CD4-positive, CD25-positive, alpha-beta regulatory T cell (primary cell): ENCODE data around the gene CS. TPM values are rescaled to one million over a fixed set of nuclear protein-coding genes. Genes with fewer than 3 reads are reported as not detected.
A peak's percentile ranks its signal among the peaks of the same experiment; 100 is the strongest.

Experiments used
- ATAC-seq, 2 donors: fragments of 150-1000 bp; cut with Tn5 transposase; one replicate each; pipeline ENCODE4 v1.10.0; 2021; ENCODE audit warnings: low read depth in 2 of 2, moderate number of reproducible peaks in 2 of 2, moderate library complexity in 1 of 2
- DNase-seq, 3 donors: peaks; one replicate each; pipeline versions ENCODE4 v3.0.0 to v3.0.0-alpha.2; 2012 to 2022; ENCODE audit warnings: mixed read lengths in 1 of 3
- H3K27ac ChIP-seq: one replicate; pipeline ENCODE4 v1.7.0; 2013; ENCODE audit warnings: mild to moderate bottlenecking, low read length; ENCODE audit not compliant: insufficient read depth, poor library complexity, severe bottlenecking
- H3K27me3 ChIP-seq: one replicate; pipeline ENCODE4 v1.7.0; 2013; ENCODE audit warnings: low read length; ENCODE audit not compliant: control insufficient read depth, insufficient read depth
- H3K36me3 ChIP-seq: one replicate; pipeline ENCODE4 v1.7.0; 2013; ENCODE audit warnings: mild to moderate bottlenecking, low read length, moderate library complexity; ENCODE audit not compliant: control insufficient read depth, insufficient read depth
- H3K4me1 ChIP-seq: 2 replicates; pipeline ENCODE4 v1.7.0; 2013; ENCODE audit warnings: mild to moderate bottlenecking, low read length; ENCODE audit not compliant: insufficient read depth, control insufficient read depth, poor library complexity, severe bottlenecking
- H3K4me3 ChIP-seq: one replicate; pipeline ENCODE4 v1.7.0; 2013; ENCODE audit warnings: low read depth, mild to moderate bottlenecking, low read length, moderate library complexity
- H3K9me3 ChIP-seq, 2 experiments: 1 replicate in 1 of 2; 2 replicates in 1 of 2; pipeline ENCODE4 v1.7.0; 2013; ENCODE audit warnings: low read length in 2 of 2, mild to moderate bottlenecking in 1 of 2, moderate library complexity in 1 of 2; ENCODE audit not compliant: control insufficient read depth in 2 of 2
- H3K27ac Mint-ChIP-seq, 3 donors: one replicate each; pipeline ENCODE4 v1.8.0; 2020 to 2022; ENCODE audit warnings: mild to moderate bottlenecking in 3 of 3, mixed read lengths in 3 of 3, moderate library complexity in 2 of 3
- H3K27me3 Mint-ChIP-seq: one replicate; pipeline ENCODE4 v1.8.0; 2022; ENCODE audit warnings: mild to moderate bottlenecking, mixed read lengths
- H3K36me3 Mint-ChIP-seq: one replicate; pipeline ENCODE4 v1.8.0; 2020; ENCODE audit warnings: mixed read lengths
- H3K4me1 Mint-ChIP-seq, 4 donors: one replicate each; pipeline ENCODE4 v1.8.0; 2020 to 2022; ENCODE audit warnings: mixed read lengths in 4 of 4, mild to moderate bottlenecking in 1 of 4
- H3K4me3 Mint-ChIP-seq, 4 donors: one replicate each; pipeline ENCODE4 v1.8.0; 2020 to 2022; ENCODE audit warnings: mild to moderate bottlenecking in 4 of 4, mixed read lengths in 4 of 4, moderate library complexity in 3 of 4
- H3K9me3 Mint-ChIP-seq, 7 donors: one replicate each; pipeline ENCODE4 v1.8.0; 2020 to 2022; ENCODE audit warnings: mixed read lengths in 7 of 7, mild to moderate bottlenecking in 3 of 7, moderate library complexity in 2 of 7
- polyA plus RNA-seq, 4 donors: library from polyadenylated mRNA; unstranded; fragments of 300-500 nt; fragmentation: Illumina TruSeq; gene quantifications; one replicate each; pipeline ENCODE4 v1.2.3, GENCODE V29; 2021
- total RNA-seq: library from RNA; stranded (reverse); gene quantifications from one replicate; pipeline ENCODE4 v1.2.3, GENCODE V29; 2022

CS gene
- total and polyA plus RNA-seq, 5 donors from 2014 or later, result 69.3 to 173 (median 77.3) TPM

- Mint-ChIP-seq H3K27ac (peak overlapping the region in 1 of 3 donors; percentile 14), H3K36me3 (peaks cover 8% of the 10 kb centered on the region), H3K27me3 (no peaks in the 10 kb centered on the region), H3K9me3 (no peaks in the 10 kb centered on the region), H3K4me3 (no peak overlapping the region), H3K4me1 (peaks cover 9 to 22% (median 16%) of the 10 kb centered on the region in 4 donors)
- no peak for DNase-seq
- no peak for ATAC-seq
- Histone ChIP-seq H3K4me3 (no peak overlapping the region), H3K36me3 (peaks cover 23% of the 10 kb centered on the region), H3K9me3 (no peaks in the 10 kb centered on the region), H3K27ac (no peak overlapping the region), H3K27me3 (no peaks in the 10 kb centered on the region), H3K4me1 (peaks cover 20% of the 10 kb centered on the region)
Measured at GRCh38 chr12:56304872-56305590, 4.9 kb upstream of the CS start.

DNA sequence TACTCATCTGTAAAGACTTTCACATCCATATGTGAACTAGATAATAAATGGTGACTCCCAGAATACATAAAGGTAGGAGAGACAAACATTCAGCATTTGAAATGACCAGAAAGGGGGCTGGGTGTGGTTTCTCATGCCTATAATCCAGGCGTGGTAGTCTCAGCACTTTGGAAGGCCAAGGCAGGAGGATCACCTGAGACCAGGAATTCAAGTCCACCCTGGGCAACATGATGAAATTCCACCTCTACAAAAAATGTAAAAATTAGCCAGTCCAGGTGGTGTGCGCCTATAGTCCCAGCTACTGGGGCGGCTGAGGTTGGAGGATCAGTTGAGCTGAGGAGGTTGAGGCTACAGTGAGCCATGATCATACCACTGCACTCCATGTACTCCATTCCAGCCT, 4.1 kb upstream of the CS start:
- Histone ChIP-seq H3K36me3 (peaks cover 18% of the 10 kb centered on the region), H3K4me1 (peaks cover 24% of the 10 kb centered on the region), H3K9me3 (no peaks in the 10 kb centered on the region), H3K4me3 (no peak overlapping the region), H3K27me3 (no peaks in the 10 kb centered on the region), H3K27ac (no peak overlapping the region)
- no peak for DNase-seq
- H3K9me3 Mint-ChIP-seq, result no peaks in the 10 kb centered on the region
- ATAC-seq, result no peak
- H3K27me3 Mint-ChIP-seq, result no peaks in the 10 kb centered on the region
- H3K4me3 Mint-ChIP-seq, result no peak overlapping the region
- peaks cover 4% of the 10 kb centered on the region for H3K36me3 Mint-ChIP-seq
- peaks cover 11 to 27% (median 19%) of the 10 kb centered on the region in 4 donors for H3K4me1 Mint-ChIP-seq
- peak overlapping the region in 1 of 3 donors; percentile 62 for H3K27ac Mint-ChIP-seq

DNA sequence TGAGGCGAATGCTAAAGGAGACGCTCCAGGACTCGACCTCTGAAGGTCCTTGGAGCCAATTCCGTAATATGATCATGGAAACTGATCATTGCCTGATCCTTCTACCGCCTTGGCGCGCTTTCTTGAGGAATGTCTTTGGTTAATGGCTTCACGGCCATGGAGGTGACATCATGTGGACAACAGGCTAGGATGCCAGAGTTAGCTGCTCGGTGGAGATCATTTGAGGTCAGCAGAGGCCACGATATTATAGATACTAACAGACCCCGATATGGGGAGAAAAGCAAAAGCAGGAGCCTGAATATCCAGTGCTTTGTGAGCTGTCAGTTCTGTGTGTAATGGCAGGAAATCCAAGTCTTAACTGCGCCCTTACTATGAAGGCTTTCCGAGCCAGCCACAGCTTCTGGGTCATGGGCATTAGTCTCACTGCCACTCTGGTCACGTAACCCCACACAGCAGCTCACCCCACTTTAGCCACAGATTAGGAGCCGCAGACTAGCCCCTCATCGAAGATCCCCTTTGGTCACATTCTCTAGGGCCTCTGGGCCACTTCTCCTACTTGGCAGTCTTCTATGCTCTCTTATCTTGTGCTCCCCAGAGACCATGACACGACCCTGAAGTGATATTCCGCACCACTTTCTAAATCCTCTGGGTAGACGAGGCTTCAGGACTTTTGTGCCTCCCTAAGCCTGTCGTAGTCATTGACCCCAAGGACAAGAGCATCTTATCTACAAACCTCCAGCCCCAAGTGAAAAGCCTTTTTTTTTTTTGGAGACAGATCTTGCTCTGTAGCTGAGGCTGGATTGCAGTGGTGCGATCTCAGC, 724 bp upstream of the CS start:
- no peak for ATAC-seq
- peak overlapping the region; percentile 89 for H3K4me3 ChIP-seq
- peaks cover 12% of the 10 kb centered on the region for H3K36me3 ChIP-seq
- DNase-seq, result no peak
- H3K4me1 ChIP-seq, result peaks cover 46% of the 10 kb centered on the region
- Mint-ChIP-seq H3K27ac (peak overlapping the region; percentile 95 to 98 (median 96)), H3K4me3 (peak overlapping the region; percentile 94 to 99 (median 96)), H3K4me1 (peaks cover 15 to 59% (median 44%) of the 10 kb centered on the region in 4 donors), H3K27me3 (no peaks in the 10 kb centered on the region), H3K36me3 (peaks cover 12% of the 10 kb centered on the region), H3K9me3 (no peaks in the 10 kb centered on the region)
- peak overlapping the region; percentile 98 for H3K27ac ChIP-seq
- H3K27me3 ChIP-seq, result no peaks in the 10 kb centered on the region
- no peaks in the 10 kb centered on the region for H3K9me3 ChIP-seq

DNA sequence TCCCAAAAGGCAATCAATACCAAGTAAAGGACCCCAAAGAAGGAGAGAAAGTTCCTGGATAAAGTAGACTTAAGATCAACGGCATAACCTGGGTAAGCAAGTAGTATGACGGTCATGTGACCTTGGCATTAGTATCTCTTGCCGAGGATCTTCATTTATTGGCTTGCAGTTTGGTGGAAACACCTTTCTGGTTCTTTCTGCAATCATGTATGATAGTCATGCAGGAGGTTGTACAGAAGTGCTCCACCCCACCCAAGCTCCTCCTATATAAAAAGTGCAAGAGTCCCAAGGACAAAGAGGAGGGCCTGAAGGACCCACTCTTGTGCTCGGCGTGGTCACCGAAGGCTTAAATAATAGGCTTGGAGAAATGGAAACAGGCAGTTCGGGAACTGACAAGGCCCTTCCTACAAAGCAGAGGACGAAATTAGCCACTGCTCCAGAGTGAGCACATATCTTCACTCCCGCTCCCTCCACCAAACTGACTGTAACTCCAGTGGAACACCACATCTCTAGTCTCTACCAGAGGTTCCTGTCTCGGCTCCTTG, 750 bp downstream of the CS start:
- Mint-ChIP-seq H3K9me3 (no peaks in the 10 kb centered on the region), H3K4me1 (peaks cover 15 to 59% (median 46%) of the 10 kb centered on the region in 4 donors), H3K27ac (peak overlapping the region; percentile 94 to 98 (median 95)), H3K27me3 (no peaks in the 10 kb centered on the region), H3K36me3 (peaks cover 12% of the 10 kb centered on the region), H3K4me3 (peak overlapping the region; percentile 94 to 99 (median 96))
- Histone ChIP-seq H3K4me3 (peak overlapping the region; percentile 97), H3K27ac (peak overlapping the region; percentile 98), H3K4me1 (peaks cover 46% of the 10 kb centered on the region), H3K27me3 (no peaks in the 10 kb centered on the region), H3K36me3 (peaks cover 16% of the 10 kb centered on the region), H3K9me3 (no peaks in the 10 kb centered on the region)
- ATAC-seq (peak in 1 of 2 donors; percentile 0), DNase-seq (peak in 2 of 3 donors; percentile 55 to 72)

GRCh38 chr12:56298828-56299227, 1.3 kb downstream of the CS start:
- Mint-ChIP-seq H3K27ac (peak overlapping the region; percentile 81 to 98 (median 94)), H3K27me3 (no peaks in the 10 kb centered on the region), H3K4me3 (peak overlapping the region; percentile 94 to 99 (median 96)), H3K9me3 (no peaks in the 10 kb centered on the region), H3K36me3 (peaks cover 12% of the 10 kb centered on the region), H3K4me1 (peaks cover 15 to 63% (median 47%) of the 10 kb centered on the region in 4 donors)
- peak in 1 of 3 donors; percentile 18 for DNase-seq
- peaks cover 21% of the 10 kb centered on the region for H3K36me3 ChIP-seq
- H3K4me3 ChIP-seq, result peak overlapping the region; percentile 97
- H3K9me3 ChIP-seq, result no peaks in the 10 kb centered on the region
- H3K4me1 ChIP-seq, result peaks cover 46% of the 10 kb centered on the region
- no peaks in the 10 kb centered on the region for H3K27me3 ChIP-seq
- no peak for ATAC-seq
- peak overlapping the region; percentile 98 for H3K27ac ChIP-seq

DNA sequence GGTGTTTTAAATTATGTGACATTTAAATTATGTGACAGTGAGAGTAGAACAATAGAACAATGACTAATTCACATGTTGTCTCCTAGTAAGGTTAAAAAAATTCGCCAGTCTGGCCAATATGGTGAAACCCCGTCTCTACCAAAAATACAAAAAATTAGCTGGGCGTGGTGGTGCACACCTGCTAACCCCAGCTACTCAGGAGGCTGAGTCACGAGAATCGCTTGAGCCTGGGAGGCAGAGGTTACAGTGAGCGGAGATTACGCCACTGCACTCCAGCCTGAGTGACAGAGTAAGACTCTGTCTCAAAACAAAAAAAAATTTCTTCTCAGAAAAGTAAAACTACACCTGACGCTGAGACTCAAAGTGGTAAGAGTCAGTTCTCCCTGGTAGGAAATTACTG, 2.7 kb downstream of the CS start:
- ATAC-seq (no peak), DNase-seq (no peak)
- H3K4me1 Mint-ChIP-seq, result peaks cover 17 to 69% (median 48%) of the 10 kb centered on the region in 4 donors
- no peaks in the 10 kb centered on the region for H3K27me3 Mint-ChIP-seq
- no peaks in the 10 kb centered on the region for H3K9me3 ChIP-seq
- H3K27ac Mint-ChIP-seq, result peak overlapping the region; percentile 48 to 91 (median 55)
- no peaks in the 10 kb centered on the region for H3K27me3 ChIP-seq
- peaks cover 23% of the 10 kb centered on the region for H3K36me3 ChIP-seq
- peaks cover 12% of the 10 kb centered on the region for H3K36me3 Mint-ChIP-seq
- H3K4me3 Mint-ChIP-seq, result peak overlapping the region in 3 of 4 donors; percentile 50 to 99 (median 68)
- peak overlapping the region; percentile 11 for H3K4me3 ChIP-seq
- H3K9me3 Mint-ChIP-seq, result no peaks in the 10 kb centered on the region
- peaks cover 43% of the 10 kb centered on the region for H3K4me1 ChIP-seq
- H3K27ac ChIP-seq, result peak overlapping the region; percentile 38

DNA sequence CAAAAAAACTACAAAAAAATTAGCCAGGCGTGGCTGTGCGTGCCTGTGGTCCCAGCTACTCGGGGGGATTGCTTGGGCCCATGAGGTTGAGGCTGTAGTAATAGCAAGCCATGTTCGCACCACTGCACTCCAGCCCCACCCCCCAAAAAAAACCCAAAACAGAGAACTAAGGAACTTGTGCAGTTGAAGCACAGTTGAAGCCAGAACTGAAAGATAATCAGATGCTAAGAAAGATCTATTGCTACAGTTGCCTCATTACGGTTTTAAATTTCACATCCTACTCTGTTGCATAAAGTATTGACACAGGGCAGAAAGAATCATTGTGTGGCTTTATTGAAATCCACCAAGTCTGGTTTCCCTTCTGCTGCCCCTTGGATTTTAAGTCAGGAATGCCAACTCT, 3.8 kb downstream of the CS start:
- peak overlapping the region in 2 of 3 donors; percentile 48 to 72 for H3K27ac Mint-ChIP-seq
- H3K4me3 ChIP-seq, result no peak overlapping the region

More for the DNA sequence above, 3.8 kb downstream of the CS start:
- Histone ChIP-seq H3K9me3 (no peaks in the 10 kb centered on the region), H3K27me3 (no peaks in the 10 kb centered on the region), H3K36me3 (peaks cover 25% of the 10 kb centered on the region), H3K4me1 (peaks cover 41% of the 10 kb centered on the region), H3K27ac (no peak overlapping the region)
- ATAC-seq, result no peak
- no peak for DNase-seq
- Mint-ChIP-seq H3K9me3 (no peaks in the 10 kb centered on the region), H3K4me1 (peaks cover 17 to 66% (median 47%) of the 10 kb centered on the region in 4 donors), H3K4me3 (peak overlapping the region in 2 of 4 donors; percentile 10 to 36), H3K27me3 (no peaks in the 10 kb centered on the region), H3K36me3 (peaks cover 13% of the 10 kb centered on the region)
